HG02763 (cell line): Measurements from ENCODE around the gene SNX33.
"Not testable (repeated sequence)": the region's sequence is repeated elsewhere in the genome, so short reads cannot be mapped to it uniquely, and the experiment has no call there.

Experiments
- ATAC-seq: cut with Tn5 transposase; IDR thresholded peaks from one replicate; pipeline ENCODE4 v1.9.1; 2021; ENCODE audit warnings: mild to moderate bottlenecking, moderate library complexity; ENCODE audit not compliant: unreplicated experiment

Gene SNX33

GRCh38 chr15:75697974-75698747 lies 50.4 kb downstream of the SNX33 start:
- not testable (repeated sequence) for ATAC-seq

GRCh38 chr15:75699517-75699916 lies 51.8 kb downstream of the SNX33 start:
- not testable (repeated sequence) for ATAC-seq

GRCh38 chr15:75699961-75700874 lies 52.5 kb downstream of the SNX33 start:
- ATAC-seq: peak; percentile 37

- ATAC-seq: not testable (repeated sequence)
These were observed 53.6 kb downstream of the SNX33 start for GRCh38 chr15:75701071-75702003.

GRCh38 chr15:75702436-75702835 lies 54.7 kb downstream of the SNX33 start:
- ATAC-seq: no peak

- not testable (repeated sequence) for ATAC-seq
These were observed 55.9 kb downstream of the SNX33 start for GRCh38 chr15:75703440-75704262.

- no peak for ATAC-seq
These were observed 56.5 kb downstream of the SNX33 start for GRCh38 chr15:75704263-75704615.

- ATAC-seq: no peak
These were observed 56.9 kb downstream of the SNX33 start for GRCh38 chr15:75704618-75705017.

- ATAC-seq: not testable (repeated sequence)
These were observed 57.7 kb downstream of the SNX33 start for GRCh38 chr15:75705375-75705774.

- no peak for ATAC-seq
These were observed 58.4 kb downstream of the SNX33 start for GRCh38 chr15:75705854-75706681.

- no peak for ATAC-seq
These were observed 58.9 kb downstream of the SNX33 start for GRCh38 chr15:75706682-75706954.

GRCh38 chr15:75709458-75709857 lies 61.7 kb downstream of the SNX33 start:
- not testable (repeated sequence) for ATAC-seq

GRCh38 chr15:75710874-75711273 lies 63.2 kb downstream of the SNX33 start:
- not testable (repeated sequence) for ATAC-seq

- not testable (repeated sequence) for ATAC-seq
These were observed 63.8 kb downstream of the SNX33 start for GRCh38 chr15:75711495-75711894.
